Endothelial cell of umbilical vein (primary cell): ENCODE results near the gene LRP1-AS. TPM values are rescaled to one million over a fixed set of nuclear protein-coding genes. Genes with fewer than 3 reads are reported as not detected.

Experiments used
- BruUV-seq: library from RNA; stranded (reverse); fragments of 400-500 nt; replicated peaks from 2 replicates; lab custom pipeline; 2021; lab: Mats Ljungman, UMichigan
- CTCF ChIA-PET: fragments of 300-600, 350-600 bp; sonication (Branson Sonifier 250); formaldehyde crosslinking; loops from one replicate; lab custom pipeline; 2021; ENCODE audit warnings: antibody characterized with exemption, inconsistent platforms; lab: Charles Lee
- POLR2A ChIA-PET: fragments of 300-600, 350-600 bp; sonication (Branson Sonifier 250); formaldehyde crosslinking; loops from one replicate; lab custom pipeline; 2021; ENCODE audit warnings: antibody characterized with exemption, inconsistent platforms; lab: Charles Lee
- DNase-seq: peaks from one replicate; pipeline ENCODE4 v3.0.0-alpha.2; 2011; ENCODE audit warnings: low read depth, low spot score
- FAIRE-seq: peaks from 2 replicates; lab custom pipeline; 2011; peaks lifted over from hg19 to GRCh38; lab: Jason Lieb, UNC
- H2AFZ ChIP-seq: 2 replicates; pipeline ENCODE4 v1.6.0; 2012; ENCODE audit warnings: low read depth, low read length, control low read depth, inconsistent platforms
- H3K27ac ChIP-seq: 2 replicates; pipeline ENCODE4 v1.5.1; 2011; ENCODE audit warnings: low read depth, mild to moderate bottlenecking, control low read depth, low read length, moderate library complexity; ENCODE audit not compliant: insufficient read depth
- H3K27me3 ChIP-seq, 2 experiments: 2 replicates each; pipeline versions ENCODE4 v1.6.0 to v1.6.1; 2011; ENCODE audit warnings: low read length in 2 of 2, mixed read lengths in 1 of 2; ENCODE audit not compliant: control insufficient read depth in 2 of 2, insufficient read depth in 2 of 2
- H3K36me3 ChIP-seq, 2 experiments: 2 replicates in 1 of 2; 3 replicates in 1 of 2; pipeline ENCODE4 v1.5.1; 2011; ENCODE audit warnings: low read length in 2 of 2, mild to moderate bottlenecking in 1 of 2, moderate library complexity in 1 of 2; ENCODE audit not compliant: control insufficient read depth in 2 of 2, insufficient read depth in 2 of 2; ENCODE audit errors: extremely low read depth in 1 of 2
- H3K4me1 ChIP-seq: 3 replicates; pipeline ENCODE4 v1.5.1; 2011; ENCODE audit warnings: mild to moderate bottlenecking, low read length; ENCODE audit not compliant: control insufficient read depth, insufficient read depth; ENCODE audit errors: extremely low read depth
- H3K4me2 ChIP-seq: 2 replicates; pipeline ENCODE4 v1.6.1; 2011; ENCODE audit warnings: low read length, control low read depth, mixed read lengths; ENCODE audit not compliant: insufficient read depth
- H3K4me3 ChIP-seq, 3 experiments: fragments of 200-600 bp in 1 of 3; sonication (generic), shearing (Covaris generic) in 1 of 3; replicated peaks in 1 of 3; 2 replicates each; pipeline ENCODE4 v1.5.1; 2011 to 2016; ENCODE audit warnings: control low read depth in 3 of 3, low read length in 3 of 3, mild to moderate bottlenecking in 2 of 3, inconsistent platforms in 1 of 3, low read depth in 1 of 3, moderate library complexity in 1 of 3; ENCODE audit not compliant: insufficient read depth in 1 of 3
- H3K79me2 ChIP-seq: 2 replicates; pipeline ENCODE4 v1.6.0; 2012; ENCODE audit warnings: low read length, inconsistent platforms; ENCODE audit not compliant: control insufficient read depth, insufficient read depth
- H3K9ac ChIP-seq: replicated peaks from 2 replicates; pipeline ENCODE3; 2011; ENCODE audit warnings: low read length, control low read depth; ENCODE audit not compliant: insufficient read depth; ENCODE audit errors: extremely low read depth
- H3K9me1 ChIP-seq: replicated peaks from 3 replicates; pipeline ENCODE4 v1.6.0; 2011; ENCODE audit warnings: mild to moderate bottlenecking, low read length; ENCODE audit not compliant: control insufficient read depth, insufficient read depth; ENCODE audit errors: extremely low read depth
- H3K9me3 ChIP-seq: replicated peaks from 2 replicates; pipeline ENCODE4 v1.5.1; 2012; ENCODE audit warnings: low read length, inconsistent platforms; ENCODE audit not compliant: control insufficient read depth, insufficient read depth
- H4K20me1 ChIP-seq: replicated peaks from 2 replicates; pipeline ENCODE3; 2011; ENCODE audit warnings: mild to moderate bottlenecking, low read length; ENCODE audit not compliant: control insufficient read depth, insufficient read depth; ENCODE audit errors: extremely low read depth
- CTCF ChIP-seq, 2 donors: IDR thresholded peaks; 1 replicate in 1 of 2; 2 replicates in 1 of 2; pipeline ENCODE4 v1.5.1; 2011; ENCODE audit warnings: low read length in 2 of 2, mild to moderate bottlenecking in 2 of 2, moderate library complexity in 2 of 2, control low read depth in 1 of 2, inconsistent platforms in 1 of 2, low read depth in 1 of 2; ENCODE audit not compliant: insufficient read depth in 1 of 2; ENCODE audit errors: extremely low read depth in 1 of 2
- EZH2 ChIP-seq: IDR thresholded peaks from 2 replicates; pipeline ENCODE4 v1.6.1; 2012; ENCODE audit warnings: borderline replicate concordance, low read depth, mild to moderate bottlenecking, moderate library complexity, low read length, inconsistent platforms; ENCODE audit not compliant: severe bottlenecking
- FOS ChIP-seq: IDR thresholded peaks from 2 replicates; pipeline ENCODE4 v1.6.1; 2011; ENCODE audit warnings: mild to moderate bottlenecking, low read length, moderate library complexity, borderline replicate concordance; ENCODE audit not compliant: insufficient read depth
- GATA2 ChIP-seq: IDR thresholded peaks from 2 replicates; pipeline ENCODE4 v1.7.0; 2011; ENCODE audit warnings: low read depth, mild to moderate bottlenecking, moderate library complexity, mixed read lengths, low read length; ENCODE audit not compliant: insufficient read length, insufficient read depth
- JUN ChIP-seq: IDR thresholded peaks from 2 replicates; pipeline ENCODE4 v1.6.1; 2011; ENCODE audit warnings: borderline replicate concordance, low read depth; ENCODE audit not compliant: insufficient read length, insufficient read depth
- MYC ChIP-seq: IDR thresholded peaks from one replicate; pipeline ENCODE4 v1.6.1; 2011; ENCODE audit warnings: mild to moderate bottlenecking, low read depth, low read length
- POLR2A ChIP-seq: IDR thresholded peaks from 2 replicates; pipeline ENCODE4 v1.6.1; 2012; ENCODE audit warnings: low read depth, mild to moderate bottlenecking, control low read depth, low read length
- POLR2AphosphoS5 ChIP-seq: IDR thresholded peaks from 2 replicates; pipeline ENCODE4 v1.6.1; 2012; ENCODE audit warnings: low read depth, mild to moderate bottlenecking, control low read depth, low read length, moderate library complexity; ENCODE audit not compliant: insufficient read depth
- dilution Hi-C: fragments of 300-500 bp; cut with MboI; formaldehyde crosslinking; loops from one replicate; pipeline ENCODE4 v1.15.0; 2019; ENCODE audit warnings: low sequenced_read_pairs; ENCODE audit not compliant: extremely low pct_ligation_motif_present
- intact Hi-C: fragments of 100-400 bp; cut with micrococcal nuclease; formaldehyde crosslinking; loops from one replicate; pipeline ENCODE4 v1.10.0; 2022
- polyA plus RNA-seq, 4 experiments: library from polyadenylated mRNA; depleted of rRNA in 3 of 4; stranded (reverse) in 3 of 4; unstranded in 1 of 4; fragments of >200 nt; gene quantifications; 2 replicates each; pipeline versions ENCODE4 v1.2.1 to v1.2.3, GENCODE V29; 2011 to 2012; ENCODE audit warnings: missing spikeins in 1 of 4
- total RNA-seq: library from RNA; stranded (reverse); gene quantifications from 2 replicates; pipeline ENCODE4 v1.2.3, GENCODE V29; 2021
- TF ChIP-seq, protein P1 (sequence below): IDR thresholded peaks from 2 replicates; pipeline ENCODE4 v1.6.1; 2011; ENCODE audit not compliant: insufficient read depth, insufficient read length

LRP1-AS gene
- total and polyA plus RNA-seq, 2 donors (not counting 3 experiments of a cell fraction or from before 2014, with no cell fraction given) = not detected

DNA sequence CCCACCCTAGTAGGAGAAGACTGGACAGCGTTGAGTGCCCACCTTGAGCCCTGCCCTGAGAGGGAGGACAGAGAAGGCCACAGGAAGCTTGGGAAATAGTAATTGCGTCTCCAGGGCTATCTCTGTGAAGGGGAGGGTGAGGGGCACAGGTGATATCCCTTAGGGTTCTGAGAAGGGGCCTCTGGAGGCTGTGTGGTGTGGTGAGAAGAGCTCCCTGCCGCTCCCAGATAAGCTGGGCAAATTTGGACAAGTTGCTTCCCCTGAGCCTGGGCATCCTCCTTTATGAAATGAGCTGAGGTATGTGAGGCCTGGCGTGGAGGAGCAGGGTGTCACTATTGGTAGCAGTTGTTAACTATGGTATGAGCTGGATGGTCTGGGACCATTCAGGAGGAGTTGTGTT is 23.5 kb upstream of the LRP1-AS start:
- Histone ChIP-seq H3K79me2 (no peaks in the 10 kb centered on the region), H3K27me3 (no peaks in the 10 kb centered on the region), H2AFZ (no peak overlapping the region), H3K4me2 (no peak overlapping the region), H3K27ac (no peak overlapping the region), H3K9me1 (no peaks in the 10 kb centered on the region), H3K9ac (no peak overlapping the region), H3K4me3 (no peak overlapping the region), H3K4me1 (no peaks in the 10 kb centered on the region), H3K36me3 (no peaks in the 10 kb centered on the region), H4K20me1 (no peaks in the 10 kb centered on the region), H3K9me3 (no peaks in the 10 kb centered on the region)
- TF ChIP-seq MYC (no peak), FOS (no peak), EZH2 (no peak), POLR2A (no peak), POLR2AphosphoS5 (no peak), GATA2 (no peak), JUN (no peak), CTCF (IDR thresholded peaks at IDR 0.05; ENCODE audit: extremely low read depth in 1 of 2, insufficient read depth in 1 of 2, low read depth in 1 of 2, low read length in 2 of 2) (no peak)
- TF ChIP-seq, protein P1, sequence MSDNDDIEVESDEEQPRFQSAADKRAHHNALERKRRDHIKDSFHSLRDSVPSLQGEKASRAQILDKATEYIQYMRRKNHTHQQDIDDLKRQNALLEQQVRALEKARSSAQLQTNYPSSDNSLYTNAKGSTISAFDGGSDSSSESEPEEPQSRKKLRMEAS = no peak
- no TSS peak for BruUV-seq
- dilution Hi-C loops (loop anchor here (5.0 kb wide), 1 partner anchor 49 kb away; no protein-coding TSS in a partner anchor), intact Hi-C loops (no loop called here)
- no peak for DNase-seq
- FAIRE-seq = no peak
- ChIA-PET POLR2A (no interaction called here), CTCF (interaction anchor here (1.9 to 13.0 kb wide), 3 partner anchors 15 to 102 kb away, joined by 14 to 429 read pairs (median 109); partner anchors contain the start of gene LRP1)
